Tibial nerve (tissue), 3 donors: ENCODE data around the gene PDRG1.

ENCODE experiments used
- POLR2A ChIP-seq, 2 donors: fragments of 450-650 bp; IDR thresholded peaks; one replicate each; pipeline ENCODE4 v1.6.1; 2017; ENCODE audit warnings: antibody characterized with exemption in 2 of 2, mild to moderate bottlenecking in 2 of 2, moderate library complexity in 2 of 2
- TF ChIP-seq, protein P1 (sequence below), 5 experiments: fragments of 200-600 bp in 3 of 5; fragments of 450-650 bp in 2 of 5; sonication (generic) in 3 of 5; IDR thresholded peaks; one replicate each; pipeline ENCODE4 v1.5.1; 2016 to 2019; ENCODE audit warnings: antibody characterized with exemption in 5 of 5, mild to moderate bottlenecking in 3 of 5, moderate library complexity in 2 of 5

GRCh38 chr20:31937820-31938219 lies 14.0 kb downstream of the PDRG1 start:
- TF ChIP-seq, protein P1, sequence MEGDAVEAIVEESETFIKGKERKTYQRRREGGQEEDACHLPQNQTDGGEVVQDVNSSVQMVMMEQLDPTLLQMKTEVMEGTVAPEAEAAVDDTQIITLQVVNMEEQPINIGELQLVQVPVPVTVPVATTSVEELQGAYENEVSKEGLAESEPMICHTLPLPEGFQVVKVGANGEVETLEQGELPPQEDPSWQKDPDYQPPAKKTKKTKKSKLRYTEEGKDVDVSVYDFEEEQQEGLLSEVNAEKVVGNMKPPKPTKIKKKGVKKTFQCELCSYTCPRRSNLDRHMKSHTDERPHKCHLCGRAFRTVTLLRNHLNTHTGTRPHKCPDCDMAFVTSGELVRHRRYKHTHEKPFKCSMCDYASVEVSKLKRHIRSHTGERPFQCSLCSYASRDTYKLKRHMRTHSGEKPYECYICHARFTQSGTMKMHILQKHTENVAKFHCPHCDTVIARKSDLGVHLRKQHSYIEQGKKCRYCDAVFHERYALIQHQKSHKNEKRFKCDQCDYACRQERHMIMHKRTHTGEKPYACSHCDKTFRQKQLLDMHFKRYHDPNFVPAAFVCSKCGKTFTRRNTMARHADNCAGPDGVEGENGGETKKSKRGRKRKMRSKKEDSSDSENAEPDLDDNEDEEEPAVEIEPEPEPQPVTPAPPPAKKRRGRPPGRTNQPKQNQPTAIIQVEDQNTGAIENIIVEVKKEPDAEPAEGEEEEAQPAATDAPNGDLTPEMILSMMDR (IDR thresholded peaks at IDR 0.05), result no peak
- TF ChIP-seq POLR2A (IDR thresholded peaks at IDR 0.05), result no peak
